Epithelial cell of proximal tubule (primary cell): ENCODE data around the gene ZNF431. TPM values are rescaled to one million over a fixed set of nuclear protein-coding genes. Genes with fewer than 3 reads are reported as not detected.

ENCODE experiments used
- DNase-seq: peaks from one replicate; pipeline ENCODE4 v3.0.0-alpha.2; 2011; ENCODE audit warnings: low read depth
- H3K4me3 ChIP-seq: 2 replicates; pipeline ENCODE4 v1.5.1; 2011; ENCODE audit warnings: low read depth, mild to moderate bottlenecking, low read length
- CTCF ChIP-seq: conservative IDR thresholded peaks from 2 replicates; pipeline ENCODE4 v1.5.1; 2012; ENCODE audit warnings: low read depth, mild to moderate bottlenecking, low read length
- total RNA-seq: library from RNA; depleted of rRNA; stranded (reverse); fragments of >200 nt; gene quantifications from 2 replicates; pipeline ENCODE4 v1.2.3, GENCODE V29; 2015

ZNF431 gene
- total RNA-seq, 1 donor from 2014 or later = 2.9 TPM

DNA sequence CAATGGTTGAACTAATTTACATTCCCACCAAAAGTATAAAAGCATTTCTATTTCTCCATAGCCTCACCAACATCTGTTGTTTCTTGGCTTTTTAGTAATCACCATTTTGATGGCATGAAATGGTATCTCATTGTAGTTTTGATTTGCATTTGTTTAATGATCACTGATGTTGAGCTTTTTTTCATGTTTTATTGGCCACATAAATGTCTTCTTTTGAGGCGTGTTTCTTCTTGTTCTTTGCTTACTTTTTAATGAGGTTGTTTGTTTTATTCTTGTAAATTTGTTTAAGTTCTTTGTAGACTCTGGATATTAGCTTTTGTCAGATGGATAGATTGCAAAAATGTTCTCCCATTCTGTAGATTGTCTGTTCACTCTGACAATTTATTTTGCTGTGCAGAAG, 31.7 kb upstream of the ZNF431 start:
- DNase-seq = no peak
- no peak overlapping the region for H3K4me3 ChIP-seq
- no peak for TF ChIP-seq CTCF

- H3K4me3 ChIP-seq = no peak overlapping the region
- TF ChIP-seq CTCF = no peak
- no peak for DNase-seq
Observed at GRCh38 chr19:21115430-21115829, 26.4 kb upstream of the ZNF431 start.

- DNase-seq = no peak
- TF ChIP-seq CTCF = no peak
- no peak overlapping the region for H3K4me3 ChIP-seq
Observed at GRCh38 chr19:21117041-21117907, 24.6 kb upstream of the ZNF431 start.

GRCh38 chr19:21126078-21126477, 15.8 kb upstream of the ZNF431 start:
- no peak for DNase-seq
- TF ChIP-seq CTCF = no peak
- H3K4me3 ChIP-seq = no peak overlapping the region

DNA sequence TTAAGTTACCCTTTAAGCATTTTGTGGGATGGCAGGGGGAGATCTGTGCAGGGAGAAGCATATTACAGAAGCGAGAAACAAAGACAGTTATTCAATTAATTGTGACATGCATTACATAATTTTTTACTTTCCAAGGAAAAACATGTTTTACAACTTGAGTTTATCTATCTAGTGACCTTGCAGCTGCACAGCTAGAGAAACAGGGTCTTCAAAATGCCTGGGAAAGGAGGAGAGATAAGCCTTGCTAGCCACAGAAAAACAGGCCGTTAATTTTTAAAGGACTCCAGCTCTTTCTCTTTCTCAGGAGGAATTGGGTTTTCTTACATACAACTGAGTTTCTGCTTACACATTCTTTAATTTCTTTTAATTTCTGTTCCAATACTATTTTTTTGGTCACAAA, 14.8 kb upstream of the ZNF431 start:
- no peak for TF ChIP-seq CTCF

GRCh38 chr19:21127898-21128297, 13.9 kb upstream of the ZNF431 start:
- no peak for TF ChIP-seq CTCF

More for the DNA sequence above, 14.8 kb upstream of the ZNF431 start:
- no peak for DNase-seq
- no peak overlapping the region for H3K4me3 ChIP-seq

More at GRCh38 chr19:21127898-21128297, 13.9 kb upstream of the ZNF431 start:
- no peak overlapping the region for H3K4me3 ChIP-seq
- DNase-seq = no peak
